ENCODE measurements around the gene STK32C.

- TF ChIP-seq REST (IDR thresholded peaks at IDR 0.05; ENCODE audit: insufficient read depth in 1 of 2, low read depth in 2 of 2, low read length in 2 of 2), result no peak
- no peak for TF ChIP-seq POLR2AphosphoS5 (IDR thresholded peaks at IDR 0.05; ENCODE audit: low read depth, low read length)
- no peak for TF ChIP-seq FOXP2 (optimal IDR thresholded peaks at IDR 0.05; ENCODE audit: borderline replicate concordance, extremely low read depth, extremely low read length, insufficient read depth)
- TF ChIP-seq TAF1 (IDR thresholded peaks at IDR 0.05; ENCODE audit: borderline replicate concordance, insufficient read depth, low read length), result no peak
Observed at GRCh38 chr10:132249226-132249724, 58.5 kb downstream of the STK32C start.

Data from PFSK-1 (cell line).